Activated B cell treated with CpG ODN at 0.5 μM for 24 hours (primary cell): ENCODE measurements around the gene MCF2L2. TPM values are rescaled to one million over a fixed set of nuclear protein-coding genes. Genes with fewer than 3 reads are reported as not detected.

ENCODE experiments used
- ATAC-seq: fragments of 200-7000 bp; cut with Tn5 transposase; one replicate; pipeline ENCODE4 v1.10.0; 2021; ENCODE audit warnings: low read depth, mild to moderate bottlenecking, moderate library complexity
- CTCF ChIA-PET: fragments of 350-600 bp; sonication (Branson Sonifier 250); formaldehyde crosslinking; loops from one replicate; lab custom pipeline; 2021; ENCODE audit warnings: antibody characterized with exemption; lab: Charles Lee
- POLR2A ChIA-PET: fragments of 350-600 bp; sonication (Branson Sonifier 250); formaldehyde crosslinking; loops from one replicate; lab custom pipeline; 2021; ENCODE audit warnings: antibody characterized with exemption; lab: Charles Lee
- DNase-seq: peaks from one replicate; pipeline ENCODE4 v3.0.0; 2022
- H3K27ac Mint-ChIP-seq: one replicate; pipeline ENCODE4 v1.8.0; 2020; ENCODE audit warnings: mixed read lengths
- H3K27me3 Mint-ChIP-seq: one replicate; pipeline ENCODE4 v1.8.0; 2021; ENCODE audit warnings: mixed read lengths
- H3K36me3 Mint-ChIP-seq: one replicate; pipeline ENCODE4 v1.8.0; 2021; ENCODE audit warnings: low read depth, mixed read lengths
- H3K4me1 Mint-ChIP-seq: one replicate; pipeline ENCODE4 v1.8.0; 2021; ENCODE audit warnings: mixed read lengths
- H3K4me3 Mint-ChIP-seq: one replicate; pipeline ENCODE4 v1.8.0; 2020; ENCODE audit warnings: mild to moderate bottlenecking, mixed read lengths
- H3K9me3 Mint-ChIP-seq: one replicate; pipeline ENCODE4 v1.8.0; 2020; ENCODE audit warnings: mixed read lengths
- CTCF ChIP-seq: fragments of 200-600 bp; IDR thresholded peaks from one replicate; pipeline ENCODE4 v1.8.0; 2022; ENCODE audit warnings: antibody characterized with exemption, mild to moderate bottlenecking
- intact Hi-C: fragments of 100-400 bp; cut with micrococcal nuclease; formaldehyde crosslinking; loops from one replicate; pipeline ENCODE4 v1.15.1; 2024
- total RNA-seq: library from RNA; stranded (reverse); gene quantifications from 2 replicates; pipeline ENCODE4 v1.2.3, GENCODE V29; 2022

Gene MCF2L2
- total RNA-seq, 1 donor from 2014 or later: 2.4 TPM

GRCh38 chr3:183308751-183309150 lies 119.7 kb downstream of the MCF2L2 start:
- Mint-ChIP-seq H3K9me3 (no peaks in the 10 kb centered on the region), H3K4me1 (peaks cover 12% of the 10 kb centered on the region), H3K36me3 (no peaks in the 10 kb centered on the region), H3K4me3 (no peak overlapping the region), H3K27ac (no peak overlapping the region), H3K27me3 (no peaks in the 10 kb centered on the region)
- ChIA-PET POLR2A (no interaction called here), CTCF (no interaction called here)
- no peak for ATAC-seq
- intact Hi-C loops: no loop called here
- TF ChIP-seq CTCF: no peak
- DNase-seq: no peak

GRCh38 chr3:183307749-183308148 lies 120.7 kb downstream of the MCF2L2 start:
- DNase-seq: no peak
- ATAC-seq: no peak
- no peak for TF ChIP-seq CTCF
- Mint-ChIP-seq H3K9me3 (no peaks in the 10 kb centered on the region), H3K27me3 (no peaks in the 10 kb centered on the region), H3K36me3 (no peaks in the 10 kb centered on the region), H3K27ac (no peak overlapping the region), H3K4me1 (peaks cover 12% of the 10 kb centered on the region), H3K4me3 (no peak overlapping the region)
- intact Hi-C loops: loop anchor here (1.0 kb wide), 1 partner anchor 21 kb away; no protein-coding TSS in a partner anchor
- ChIA-PET CTCF (no interaction called here), POLR2A (interaction anchor here (0.6 kb wide), 1 partner anchor 26 kb away, joined by 9 read pairs; no protein-coding TSS in a partner anchor)

- Mint-ChIP-seq H3K9me3 (no peaks in the 10 kb centered on the region), H3K4me3 (peak overlapping the region; percentile 30), H3K4me1 (peaks cover 12% of the 10 kb centered on the region), H3K36me3 (no peaks in the 10 kb centered on the region), H3K27ac (peak overlapping the region; percentile 22), H3K27me3 (no peaks in the 10 kb centered on the region)
- CTCF ChIA-PET: no interaction called here
- TF ChIP-seq CTCF: no peak
- peak; percentile 93 for ATAC-seq
- intact Hi-C loops: loop anchor here (1.0 kb wide), 1 partner anchor 21 kb away; no protein-coding TSS in a partner anchor
- POLR2A ChIA-PET: interaction anchor here (0.6 to 1.2 kb wide), 2 partner anchors 21 to 25 kb away, joined by 3 to 9 read pairs; no protein-coding TSS in a partner anchor
- DNase-seq: no peak
Measured at GRCh38 chr3:183306798-183307671, 121.4 kb downstream of the MCF2L2 start.

GRCh38 chr3:183303690-183304089 lies 124.7 kb downstream of the MCF2L2 start:
- H3K9me3 Mint-ChIP-seq: no peaks in the 10 kb centered on the region
- ChIA-PET POLR2A (no interaction called here), CTCF (no interaction called here)
- no peaks in the 10 kb centered on the region for H3K27me3 Mint-ChIP-seq
- no peak overlapping the region for H3K4me3 Mint-ChIP-seq
- no peak for TF ChIP-seq CTCF
- no peak for ATAC-seq
- H3K4me1 Mint-ChIP-seq: peaks cover 12% of the 10 kb centered on the region
- intact Hi-C loops: no loop called here
- H3K27ac Mint-ChIP-seq: no peak overlapping the region
- DNase-seq: no peak
- no peaks in the 10 kb centered on the region for H3K36me3 Mint-ChIP-seq

GRCh38 chr3:183301937-183302580 lies 126.4 kb downstream of the MCF2L2 start:
- Mint-ChIP-seq H3K27ac (no peak overlapping the region), H3K27me3 (no peaks in the 10 kb centered on the region), H3K4me1 (peaks cover 8% of the 10 kb centered on the region), H3K9me3 (no peaks in the 10 kb centered on the region), H3K36me3 (no peaks in the 10 kb centered on the region), H3K4me3 (no peak overlapping the region)
- ATAC-seq (no peak), DNase-seq (no peak)
- no peak for TF ChIP-seq CTCF
- intact Hi-C loops: no loop called here
- POLR2A ChIA-PET: no interaction called here
- CTCF ChIA-PET: no interaction called here
